Activated CD4-positive, alpha-beta T cell treated with anti-CD3 and anti-CD28 coated beads, Interleukin-2, Interleukin-6, amounts not matched to agents 100 ng/mL and 50 ng/mL, durations not matched to agents 16 hours and 8 hours (primary cell): ENCODE data around the gene IRF5.

Experiments used
- DNase-seq: peaks from one replicate; pipeline ENCODE4 v3.0.0-alpha.2; 2020

The IRF5 gene

GRCh38 chr7:128937647-128938543, at the start of gene IRF5:
IRF5 (plus strand) TSS chr7:128937927; CDS start chr7:128942082, 4,155 bp downstream.
- peak; percentile 48 for DNase-seq

GRCh38 chr7:128888039-128888755, 49.5 kb upstream of the IRF5 start:
- DNase-seq = no peak

- DNase-seq = no peak
Observed at GRCh38 chr7:128888756-128889095, 49.0 kb upstream of the IRF5 start.

GRCh38 chr7:128889121-128889520, 48.6 kb upstream of the IRF5 start:
- no peak for DNase-seq

GRCh38 chr7:128890306-128891109, 47.2 kb upstream of the IRF5 start:
- no peak for DNase-seq

GRCh38 chr7:128891110-128891941, 46.4 kb upstream of the IRF5 start:
- no peak for DNase-seq

GRCh38 chr7:128891942-128892269, 45.8 kb upstream of the IRF5 start:
- no peak for DNase-seq

GRCh38 chr7:128892521-128893250, 45.0 kb upstream of the IRF5 start:
- DNase-seq = no peak

GRCh38 chr7:128893251-128894100, 44.3 kb upstream of the IRF5 start:
- no peak for DNase-seq

- no peak for DNase-seq
Observed at GRCh38 chr7:128894101-128894440, 43.7 kb upstream of the IRF5 start.

GRCh38 chr7:128895320-128895719, 42.4 kb upstream of the IRF5 start:
- DNase-seq = no peak

GRCh38 chr7:128899392-128899791, 38.3 kb upstream of the IRF5 start:
- DNase-seq = no peak

- no peak for DNase-seq
Observed at GRCh38 chr7:128900237-128900636, 37.5 kb upstream of the IRF5 start.

GRCh38 chr7:128902761-128903585, 34.8 kb upstream of the IRF5 start:
- DNase-seq = no peak

- DNase-seq = no peak
Observed at GRCh38 chr7:128903621-128904361, 33.9 kb upstream of the IRF5 start.

GRCh38 chr7:128904381-128905197, 33.1 kb upstream of the IRF5 start:
- DNase-seq = peak; percentile 70

GRCh38 chr7:128906001-128906765, 31.5 kb upstream of the IRF5 start:
- no peak for DNase-seq
